ENCODE results near the gene FKBP1A. TPM values are rescaled to one million over a fixed set of nuclear protein-coding genes. Genes with fewer than 3 reads are reported as not detected.

Gene FKBP1A
- total and polyA plus RNA-seq, 9 of the 15 experiments (the other 6 are each of a cell fraction or from before 2014, with no cell fraction given), result 48.8 to 502 (median 89.6) TPM

DNA sequence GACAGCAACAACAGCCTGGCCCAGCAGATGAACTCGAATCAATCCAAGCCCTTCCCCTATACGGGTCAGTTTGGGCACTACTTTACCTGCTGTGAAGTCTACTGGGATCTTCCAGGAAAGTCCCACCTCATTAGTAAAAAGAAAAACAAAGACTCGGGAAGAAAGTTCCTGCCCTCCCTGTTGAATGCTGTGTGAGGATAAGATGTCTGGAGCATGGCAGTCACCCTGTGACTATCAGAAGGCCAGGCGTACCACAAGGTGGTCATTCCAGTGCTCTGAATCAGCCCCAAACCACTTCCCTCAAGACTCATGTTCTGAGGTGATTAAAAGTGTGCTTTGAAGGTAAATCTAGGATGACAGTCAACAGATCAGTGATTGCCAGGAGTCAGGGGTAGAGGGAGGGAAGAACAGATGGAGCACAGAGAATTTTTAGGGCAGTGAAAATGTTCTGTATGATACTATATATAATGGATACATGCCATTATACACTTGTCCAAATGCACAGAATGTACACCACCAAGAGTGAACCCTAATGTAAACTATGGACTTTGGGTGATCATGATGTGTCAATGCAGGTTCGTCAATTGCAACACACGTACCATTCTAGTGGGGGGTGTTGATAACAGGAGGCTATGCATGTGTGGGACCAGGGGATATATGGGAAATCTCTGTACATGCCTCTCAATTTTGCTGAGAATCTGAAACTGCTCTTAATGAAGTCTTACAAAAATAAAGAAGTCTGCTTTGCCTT lies 14.7 kb downstream of the FKBP1A start (continued):
- TF ChIP-seq JUND (IDR thresholded peaks at IDR 0.05; ENCODE audit: borderline replicate concordance, low read depth, low read length), result 0 out of 2 replicates have a peak, but pooled peaks have one; percentile 36
- TF ChIP-seq JUND (tag; IDR thresholded peaks at IDR 0.05; ENCODE audit: borderline replicate concordance, low read depth, low read length), result peak; percentile 16; the same call in 1 of the 3 replicates
- TF ChIP-seq FOSL1 (tag; conservative IDR thresholded peaks at IDR 0.05), result peak; percentile 76
- peak; percentile 29; the same call in 1 of the 2 replicates for TF ChIP-seq DPF2 (IDR thresholded peaks at IDR 0.05)
- no peak for TF ChIP-seq ZNF830 (CRISPR knock-in tag; IDR thresholded peaks at IDR 0.05)
- peak; percentile 59; the same call in 1 of the 2 replicates for TF ChIP-seq TAL1 (IDR thresholded peaks at IDR 0.05)
- TF ChIP-seq KLF16 (IDR thresholded peaks at IDR 0.05), result 0 out of 2 replicates have a peak, but pooled peaks have one; percentile 43
- TF ChIP-seq STAT5A (IDR thresholded peaks at IDR 0.05; ENCODE audit: borderline replicate concordance, low read length), result peak; percentile 40; the same call in 1 of the 2 replicates
- TF ChIP-seq ARID1B (IDR thresholded peaks at IDR 0.05), result peak; percentile 64
- TF ChIP-seq SMAD1 (IDR thresholded peaks at IDR 0.05; ENCODE audit: low read depth, low read length, partially characterized antibody), result no peak
- TF ChIP-seq ZNF217 (CRISPR knock-in tag; IDR thresholded peaks at IDR 0.05), result no peak
- peak; percentile 57; the same call in 1 of the 2 replicates for TF ChIP-seq NCOR1 (IDR thresholded peaks at IDR 0.05)
- TF ChIP-seq POLR2AphosphoS5 (IDR thresholded peaks at IDR 0.05; ENCODE audit: control insufficient read depth, insufficient read depth, low read depth, low read length), result peak; percentile 53
- TF ChIP-seq PCBP2 (IDR thresholded peaks at IDR 0.05; ENCODE audit: low read depth, low read length, poor library complexity, severe bottlenecking), result no peak
- TF ChIP-seq TAF9B (IDR thresholded peaks at IDR 0.05; ENCODE audit: partially characterized antibody), result no peak
- TF ChIP-seq NR4A1 (CRISPR knock-in tag; IDR thresholded peaks at IDR 0.05), result no peak
- TF ChIP-seq NR4A1 (tag; IDR thresholded peaks at IDR 0.05), result no peak
- TF ChIP-seq SPI1 (IDR thresholded peaks at IDR 0.05; ENCODE audit: borderline replicate concordance, low read depth, low read length), result 0 out of 2 replicates have a peak, but pooled peaks have one; percentile 5
- TF ChIP-seq KDM1A (IDR thresholded peaks at IDR 0.05), result peak; percentile 49 to 61; a peak in 3 of 4 replicates
- TF ChIP-seq CREB3L1 (IDR thresholded peaks at IDR 0.05; ENCODE audit: borderline replicate concordance, low read depth), result no peak
- no peak for TF ChIP-seq GTF2E2 (tag; IDR thresholded peaks at IDR 0.05)
- TF ChIP-seq RCOR1 (IDR thresholded peaks at IDR 0.05; ENCODE audit: borderline replicate concordance in 1 of 2, low read depth in 2 of 2, low read length in 2 of 2), result 0 out of 4 replicates have a peak, but pooled peaks of 1 of the 2 experiments have one; percentile 49
- peak; percentile 90 for TF ChIP-seq TCF3 (CRISPR knock-in tag; IDR thresholded peaks at IDR 0.05)
- peak; percentile 89 for TF ChIP-seq TEAD4 (IDR thresholded peaks at IDR 0.05; ENCODE audit: low read length)
- no peak for TF ChIP-seq TEAD4 (CRISPR knock-in tag; IDR thresholded peaks at IDR 0.05; ENCODE audit: borderline replicate concordance)
- TF ChIP-seq MNT (conservative IDR thresholded peaks at IDR 0.05), result no peak

Measured in K562 (cell line).